ENCODE data around the gene MKRN2OS. TPM values are rescaled to one million over a fixed set of nuclear protein-coding genes. Genes with fewer than 3 reads are reported as not detected.

MKRN2OS gene
- polyA plus RNA-seq, 2 of the 4 experiments (the other 2 are of a cell fraction): not detected

DNA sequence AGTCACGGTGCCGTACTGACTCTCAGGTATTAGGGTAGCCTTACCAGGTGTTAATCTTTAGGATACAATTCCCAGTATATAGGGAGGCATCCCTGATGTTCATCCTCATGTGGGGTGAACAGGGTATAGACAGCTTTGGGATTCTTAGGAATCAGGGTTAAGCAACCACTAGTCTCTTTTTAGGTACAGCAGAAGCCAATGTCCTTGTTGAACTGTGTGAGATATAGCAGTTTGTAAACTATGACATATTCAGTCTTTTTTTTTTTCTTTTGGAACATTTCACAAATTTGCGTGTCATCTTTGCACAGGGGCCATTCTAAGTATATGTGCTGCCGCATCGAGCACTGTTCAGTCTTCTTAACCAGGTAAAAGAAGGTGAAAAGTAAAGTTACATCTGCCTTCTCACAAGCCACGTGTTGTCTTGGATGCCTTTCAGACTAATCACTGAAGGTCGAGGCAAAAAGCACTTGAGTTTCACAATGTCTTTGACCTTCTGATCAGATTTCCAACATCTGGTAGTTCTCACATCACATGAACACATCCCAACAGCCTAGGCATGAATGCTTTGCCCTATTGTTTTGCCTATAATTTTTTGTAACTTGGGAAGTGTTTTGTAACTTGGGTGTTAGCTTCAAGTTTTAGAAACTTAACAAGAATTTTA lies 43.8 kb downstream of the MKRN2OS start:
- TF ChIP-seq NFE2L2 (conservative IDR thresholded peaks at IDR 0.05; ENCODE audit: low read length): no peak
- TF ChIP-seq, protein P1, sequence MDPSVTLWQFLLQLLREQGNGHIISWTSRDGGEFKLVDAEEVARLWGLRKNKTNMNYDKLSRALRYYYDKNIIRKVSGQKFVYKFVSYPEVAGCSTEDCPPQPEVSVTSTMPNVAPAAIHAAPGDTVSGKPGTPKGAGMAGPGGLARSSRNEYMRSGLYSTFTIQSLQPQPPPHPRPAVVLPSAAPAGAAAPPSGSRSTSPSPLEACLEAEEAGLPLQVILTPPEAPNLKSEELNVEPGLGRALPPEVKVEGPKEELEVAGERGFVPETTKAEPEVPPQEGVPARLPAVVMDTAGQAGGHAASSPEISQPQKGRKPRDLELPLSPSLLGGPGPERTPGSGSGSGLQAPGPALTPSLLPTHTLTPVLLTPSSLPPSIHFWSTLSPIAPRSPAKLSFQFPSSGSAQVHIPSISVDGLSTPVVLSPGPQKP (IDR thresholded peaks at IDR 0.05; ENCODE audit: low read depth, low read length): no peak
- no peak for TF ChIP-seq ZNF302 (CRISPR knock-in tag; IDR thresholded peaks at IDR 0.05)
- TF ChIP-seq FOSL2 (IDR thresholded peaks at IDR 0.05): no peak
- no peak for TF ChIP-seq FOSL2 (CRISPR knock-in tag; IDR thresholded peaks at IDR 0.05)
- no peak for TF ChIP-seq TP53 (CRISPR knock-in tag; IDR thresholded peaks at IDR 0.05)
- TF ChIP-seq, protein P2, sequence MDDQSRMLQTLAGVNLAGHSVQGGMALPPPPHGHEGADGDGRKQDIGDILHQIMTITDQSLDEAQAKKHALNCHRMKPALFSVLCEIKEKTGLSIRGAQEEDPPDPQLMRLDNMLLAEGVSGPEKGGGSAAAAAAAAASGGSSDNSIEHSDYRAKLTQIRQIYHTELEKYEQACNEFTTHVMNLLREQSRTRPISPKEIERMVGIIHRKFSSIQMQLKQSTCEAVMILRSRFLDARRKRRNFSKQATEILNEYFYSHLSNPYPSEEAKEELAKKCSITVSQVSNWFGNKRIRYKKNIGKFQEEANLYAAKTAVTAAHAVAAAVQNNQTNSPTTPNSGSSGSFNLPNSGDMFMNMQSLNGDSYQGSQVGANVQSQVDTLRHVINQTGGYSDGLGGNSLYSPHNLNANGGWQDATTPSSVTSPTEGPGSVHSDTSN (IDR thresholded peaks at IDR 0.05): no peak
- TF ChIP-seq SMC3 (IDR thresholded peaks at IDR 0.05): no peak
- no peak for TF ChIP-seq FOXS1 (CRISPR knock-in tag; IDR thresholded peaks at IDR 0.05)
- no peak for TF ChIP-seq RAD21 (conservative IDR thresholded peaks at IDR 0.05 in 1 of 2, IDR thresholded peaks at IDR 0.05 in 1 of 2)
- no peak for TF ChIP-seq TFCP2L1 (CRISPR knock-in tag; IDR thresholded peaks at IDR 0.05)
- no peak overlapping the region for H3K4me2 ChIP-seq
- 80% methylated on average over 7 of the region's 7 CpGs for whole genome bisulfite sequencing (ENCODE audit: missing lambda C conversion rate)
- H3K4me3 ChIP-seq: no peak overlapping the region
- CTCF ChIA-PET: interaction anchor here (1.4 kb wide), 1 partner anchor 22 kb away, joined by 7 read pairs; no protein-coding TSS in a partner anchor
- H3K9me3 ChIP-seq: no peaks in the 10 kb centered on the region
- ATAC-seq (no peak), FAIRE-seq (no peak), DNase-seq (ENCODE audit: low read depth in 1 of 2, low spot score in 1 of 2) (no peak)
- H3K4me1 ChIP-seq: no peaks in the 10 kb centered on the region
- no peak overlapping the region for H3K27ac ChIP-seq
- POLR2A ChIA-PET: no interaction called here

DNA sequence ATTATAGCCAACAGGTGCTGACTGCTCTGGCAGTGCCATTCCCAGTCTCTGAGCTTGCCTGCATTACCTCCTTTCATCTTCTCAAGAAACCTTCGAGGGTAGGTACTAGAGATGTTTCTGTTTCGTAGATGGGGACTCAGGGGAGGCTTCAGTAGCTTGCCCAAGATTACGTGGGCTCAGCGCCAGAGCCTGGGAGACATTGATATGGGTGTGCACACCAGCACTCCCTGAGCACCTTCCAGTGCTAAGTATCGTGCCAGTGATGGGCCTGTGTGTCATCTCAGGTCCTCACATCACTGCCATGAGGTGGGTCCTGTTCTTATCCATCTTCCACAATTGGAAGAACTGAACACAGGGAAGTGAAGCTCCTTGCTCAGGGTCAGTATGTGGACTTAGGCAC lies 45.8 kb downstream of the MKRN2OS start:
- no peak for ATAC-seq
- TF ChIP-seq FOXS1 (CRISPR knock-in tag; IDR thresholded peaks at IDR 0.05) (no peak), ZC3H11A (IDR thresholded peaks at IDR 0.05) (no peak), HOXB5 (CRISPR knock-in tag; IDR thresholded peaks at IDR 0.05) (no peak), HDAC2 (IDR thresholded peaks at IDR 0.05) (no peak), RFX5 (IDR thresholded peaks at IDR 0.05) (no peak), FOSL2 (IDR thresholded peaks at IDR 0.05) (no peak), FOSL2 (CRISPR knock-in tag; IDR thresholded peaks at IDR 0.05) (no peak), RNF2 (IDR thresholded peaks at IDR 0.05; ENCODE audit: borderline replicate concordance, low read depth) (no peak), CEBPB (IDR thresholded peaks at IDR 0.05) (no peak)
- TF ChIP-seq, protein P3, sequence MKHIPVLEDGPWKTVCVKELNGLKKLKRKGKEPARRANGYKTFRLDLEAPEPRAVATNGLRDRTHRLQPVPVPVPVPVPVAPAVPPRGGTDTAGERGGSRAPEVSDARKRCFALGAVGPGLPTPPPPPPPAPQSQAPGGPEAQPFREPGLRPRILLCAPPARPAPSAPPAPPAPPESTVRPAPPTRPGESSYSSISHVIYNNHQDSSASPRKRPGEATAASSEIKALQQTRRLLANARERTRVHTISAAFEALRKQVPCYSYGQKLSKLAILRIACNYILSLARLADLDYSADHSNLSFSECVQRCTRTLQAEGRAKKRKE (CRISPR knock-in tag; IDR thresholded peaks at IDR 0.05; ENCODE audit: low read depth): no peak
- Histone ChIP-seq H3K4me2 (no peak overlapping the region), H3K9me3 (no peaks in the 10 kb centered on the region), H3K27ac (no peak overlapping the region), H3K4me3 (no peak overlapping the region), H3K4me1 (no peaks in the 10 kb centered on the region)
- 88% methylated on average over 5 of the region's 5 CpGs for WGBS (ENCODE audit: missing lambda C conversion rate)
- POLR2A ChIA-PET: no interaction called here
- no peak for DNase-seq (ENCODE audit: low read depth in 1 of 2, low spot score in 1 of 2)
- CTCF ChIA-PET: interaction anchor here (1.6 kb wide), 1 partner anchor 20 kb away, joined by 5 read pairs; no protein-coding TSS in a partner anchor
- no peak for FAIRE-seq

DNA sequence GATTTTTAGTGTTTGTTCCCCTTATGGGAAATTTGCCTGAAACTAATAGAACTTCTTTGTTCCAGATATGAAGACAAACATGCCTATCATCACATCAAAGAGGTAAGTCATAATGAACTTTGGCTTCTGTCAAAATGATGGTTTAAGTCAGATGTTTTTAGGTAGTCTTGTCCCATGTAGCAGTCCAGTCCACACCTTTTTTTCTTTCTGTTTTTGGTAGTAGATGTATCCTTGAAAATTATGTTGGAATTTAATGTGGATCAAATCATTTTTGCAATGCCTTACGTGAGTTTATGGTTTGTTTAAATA lies 48.9 kb downstream of the MKRN2OS start:
- FAIRE-seq (no peak), DNase-seq (ENCODE audit: low read depth in 1 of 2, low spot score in 1 of 2) (no peak), ATAC-seq (no peak)
- WGBS (ENCODE audit: missing lambda C conversion rate): 81% methylated on average over 1 of the region's 1 CpG
- no peaks in the 10 kb centered on the region for H3K9me3 ChIP-seq
- H3K4me2 ChIP-seq: no peak overlapping the region
- no peak overlapping the region for H3K4me3 ChIP-seq
- H3K4me1 ChIP-seq: no peaks in the 10 kb centered on the region
- no peak overlapping the region for H3K27ac ChIP-seq
- CTCF ChIA-PET: interaction anchor here (0.7 to 2.8 kb wide), 7 partner anchors 11 to 361 kb away, joined by 3 to 13 read pairs (median 4); no protein-coding TSS in a partner anchor
- POLR2A ChIA-PET: interaction anchor here (1.2 kb wide), 1 partner anchor 11 kb away, joined by 3 read pairs; no protein-coding TSS in a partner anchor
- no peak for TF ChIP-seq ZNF302 (CRISPR knock-in tag; IDR thresholded peaks at IDR 0.05)
- no peak for TF ChIP-seq FOXS1 (CRISPR knock-in tag; IDR thresholded peaks at IDR 0.05)
- no peak for TF ChIP-seq PHF8 (IDR thresholded peaks at IDR 0.05; ENCODE audit: borderline replicate concordance, low read depth)
- TF ChIP-seq RARB (CRISPR knock-in tag; IDR thresholded peaks at IDR 0.05): no peak
- no peak for TF ChIP-seq RCOR1 (IDR thresholded peaks at IDR 0.05; ENCODE audit: low read depth, low read length)
- TF ChIP-seq FOSL2 (IDR thresholded peaks at IDR 0.05): no peak
- no peak for TF ChIP-seq FOSL2 (CRISPR knock-in tag; IDR thresholded peaks at IDR 0.05)
- TF ChIP-seq HOXA7 (CRISPR knock-in tag; IDR thresholded peaks at IDR 0.05): no peak
- TF ChIP-seq, protein P4, sequence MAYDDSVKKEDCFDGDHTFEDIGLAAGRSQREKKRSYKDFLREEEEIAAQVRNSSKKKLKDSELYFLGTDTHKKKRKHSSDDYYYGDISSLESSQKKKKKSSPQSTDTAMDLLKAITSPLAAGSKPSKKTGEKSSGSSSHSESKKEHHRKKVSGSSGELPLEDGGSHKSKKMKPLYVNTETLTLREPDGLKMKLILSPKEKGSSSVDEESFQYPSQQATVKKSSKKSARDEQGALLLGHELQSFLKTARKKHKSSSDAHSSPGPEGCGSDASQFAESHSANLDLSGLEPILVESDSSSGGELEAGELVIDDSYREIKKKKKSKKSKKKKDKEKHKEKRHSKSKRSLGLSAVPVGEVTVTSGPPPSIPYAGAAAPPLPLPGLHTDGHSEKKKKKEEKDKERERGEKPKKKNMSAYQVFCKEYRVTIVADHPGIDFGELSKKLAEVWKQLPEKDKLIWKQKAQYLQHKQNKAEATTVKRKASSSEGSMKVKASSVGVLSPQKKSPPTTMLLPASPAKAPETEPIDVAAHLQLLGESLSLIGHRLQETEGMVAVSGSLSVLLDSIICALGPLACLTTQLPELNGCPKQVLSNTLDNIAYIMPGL (CRISPR knock-in tag; IDR thresholded peaks at IDR 0.05; ENCODE audit: borderline replicate concordance): no peak
- no peak for TF ChIP-seq GATA3 (IDR thresholded peaks at IDR 0.05; ENCODE audit: borderline replicate concordance)
- TF ChIP-seq, protein P5, sequence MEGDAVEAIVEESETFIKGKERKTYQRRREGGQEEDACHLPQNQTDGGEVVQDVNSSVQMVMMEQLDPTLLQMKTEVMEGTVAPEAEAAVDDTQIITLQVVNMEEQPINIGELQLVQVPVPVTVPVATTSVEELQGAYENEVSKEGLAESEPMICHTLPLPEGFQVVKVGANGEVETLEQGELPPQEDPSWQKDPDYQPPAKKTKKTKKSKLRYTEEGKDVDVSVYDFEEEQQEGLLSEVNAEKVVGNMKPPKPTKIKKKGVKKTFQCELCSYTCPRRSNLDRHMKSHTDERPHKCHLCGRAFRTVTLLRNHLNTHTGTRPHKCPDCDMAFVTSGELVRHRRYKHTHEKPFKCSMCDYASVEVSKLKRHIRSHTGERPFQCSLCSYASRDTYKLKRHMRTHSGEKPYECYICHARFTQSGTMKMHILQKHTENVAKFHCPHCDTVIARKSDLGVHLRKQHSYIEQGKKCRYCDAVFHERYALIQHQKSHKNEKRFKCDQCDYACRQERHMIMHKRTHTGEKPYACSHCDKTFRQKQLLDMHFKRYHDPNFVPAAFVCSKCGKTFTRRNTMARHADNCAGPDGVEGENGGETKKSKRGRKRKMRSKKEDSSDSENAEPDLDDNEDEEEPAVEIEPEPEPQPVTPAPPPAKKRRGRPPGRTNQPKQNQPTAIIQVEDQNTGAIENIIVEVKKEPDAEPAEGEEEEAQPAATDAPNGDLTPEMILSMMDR (IDR thresholded peaks at IDR 0.05): no peak
- no peak for TF ChIP-seq EHF (CRISPR knock-in tag; IDR thresholded peaks at IDR 0.05)
- no peak for TF ChIP-seq HDAC2 (IDR thresholded peaks at IDR 0.05)
- TF ChIP-seq KDM1A (IDR thresholded peaks at IDR 0.05; ENCODE audit: low read depth): no peak
- no peak for TF ChIP-seq POLR2A (IDR thresholded peaks at IDR 0.05; ENCODE audit: low read length)
- no peak for TF ChIP-seq HOXB13 (CRISPR knock-in tag; IDR thresholded peaks at IDR 0.05; ENCODE audit: low read depth)

All from A549 (cell line).